HepG2 (cell line): ENCODE measurements around the gene CCDC30. TPM values are rescaled to one million over a fixed set of nuclear protein-coding genes. Genes with fewer than 3 reads are reported as not detected.
A peak's percentile ranks its signal among the peaks of the same experiment; 100 is the strongest.

ENCODE experiments used
- AGO2 ChIP-seq: fragments of 200-400 bp; formaldehyde crosslinking; optimal IDR thresholded peaks from 2 replicates; pipeline ENCODE3; 2017; ENCODE audit warnings: mild to moderate bottlenecking, low read depth, low read length, moderate library complexity
- DNMT3B ChIP-seq: conservative IDR thresholded peaks from 2 replicates; pipeline ENCODE4 v1.6.1; 2016; ENCODE audit warnings: missing biosample characterization, control low read depth
- GLI4 ChIP-seq: sonication (generic); formaldehyde crosslinking; IDR thresholded peaks from 2 replicates; pipeline ENCODE4 v1.5.1; 2020; ENCODE audit warnings: missing genetic modification reagents, mild to moderate bottlenecking, moderate library complexity, borderline replicate concordance
- HHEX ChIP-seq: IDR thresholded peaks from 2 replicates; pipeline ENCODE4 v1.6.1; 2016; ENCODE audit warnings: control low read depth
- HNRNPLL ChIP-seq: fragments of 200-400 bp; formaldehyde crosslinking; IDR thresholded peaks from 2 replicates; pipeline ENCODE4 v1.6.1; 2017; ENCODE audit warnings: mild to moderate bottlenecking, low read depth, low read length; ENCODE audit not compliant: poor library complexity, severe bottlenecking
- JARID2 ChIP-seq: sonication (generic); formaldehyde crosslinking; IDR thresholded peaks from 2 replicates; pipeline ENCODE4 v1.8.1; 2023; ENCODE audit warnings: missing genetic modification reagents, inconsistent platforms; ENCODE audit not compliant: insufficient replicate concordance
- JUND ChIP-seq: sonication (generic); formaldehyde crosslinking; IDR thresholded peaks from 2 replicates; pipeline ENCODE4 v1.8.0; 2022; ENCODE audit warnings: mild to moderate bottlenecking, missing genetic modification reagents
- MTA3 ChIP-seq: sonication (generic); formaldehyde crosslinking; IDR thresholded peaks from 2 replicates; pipeline ENCODE4 v1.4.0; 2020; ENCODE audit warnings: missing genetic modification reagents
- NR2F6 ChIP-seq, 2 experiments: IDR thresholded peaks; 2 replicates each; pipeline ENCODE4 v1.6.1; 2016; ENCODE audit warnings: antibody characterized with exemption in 1 of 2, mild to moderate bottlenecking in 1 of 2
- REL ChIP-seq: sonication (generic); formaldehyde crosslinking; conservative IDR thresholded peaks from 2 replicates; pipeline ENCODE4 v1.8.0; 2022; ENCODE audit warnings: mild to moderate bottlenecking, missing genetic modification reagents, moderate library complexity
- SAP130 ChIP-seq: IDR thresholded peaks from 2 replicates; pipeline ENCODE4 v1.6.1; 2016; ENCODE audit warnings: low read depth
- SMC3 ChIP-seq: IDR thresholded peaks from 2 replicates; pipeline ENCODE4 v1.6.1; 2011; ENCODE audit warnings: low read length, improper control_type of control experiment
- XRCC5 ChIP-seq: fragments of 200-400 bp; formaldehyde crosslinking; optimal IDR thresholded peaks from 2 replicates; pipeline ENCODE3; 2017; ENCODE audit warnings: mild to moderate bottlenecking, low read length
- ZNF234 ChIP-seq: sonication (generic); formaldehyde crosslinking; conservative IDR thresholded peaks from 2 replicates; pipeline ENCODE4 v1.5.1; 2020; ENCODE audit warnings: mild to moderate bottlenecking, missing genetic modification reagents
- ZNF816 ChIP-seq: sonication (generic); formaldehyde crosslinking; IDR thresholded peaks from 2 replicates; pipeline ENCODE4 v1.8.0; 2022; ENCODE audit warnings: missing genetic modification reagents, mild to moderate bottlenecking, borderline replicate concordance
- ZNF841 ChIP-seq: sonication (generic); formaldehyde crosslinking; IDR thresholded peaks from 2 replicates; pipeline ENCODE4 v1.8.1; 2023; ENCODE audit warnings: missing genetic modification reagents, borderline replicate concordance
- polyA plus RNA-seq, 8 experiments: library from polyadenylated mRNA; depleted of rRNA in 3 of 8; stranded (reverse) in 7 of 8; unstranded in 1 of 8; fragments of >200 nt; fragmentation: Illumina TruSeq in 4 of 8; extraction: Trizol in 4 of 8; gene quantifications; 2 replicates each; pipeline versions ENCODE4 v1.2.1 to v1.2.3, GENCODE V29; 2011 to 2016; ENCODE audit warnings: low read depth in 4 of 8, missing spikeins in 1 of 8, mixed read lengths in 1 of 8; ENCODE audit not compliant: insufficient read depth in 1 of 8
- total RNA-seq, 5 experiments: library from RNA; depleted of rRNA; stranded (reverse); fragments of >200 nt; fragmentation: Illumina TruSeq; extraction: Trizol; gene quantifications; 2 replicates each; pipeline ENCODE4 v1.2.3, GENCODE V29; 2016; ENCODE audit warnings: low read depth in 1 of 5
- TF ChIP-seq, protein P1 (sequence below): sonication (generic); formaldehyde crosslinking; IDR thresholded peaks from 2 replicates; pipeline ENCODE4 v1.4.0; 2020; ENCODE audit warnings: missing genetic modification reagents
- TF ChIP-seq, protein P2 (sequence below): sonication (generic); formaldehyde crosslinking; IDR thresholded peaks from 2 replicates; pipeline ENCODE4 v1.5.1; 2020; ENCODE audit warnings: missing genetic modification reagents, mild to moderate bottlenecking, borderline replicate concordance
- TF ChIP-seq, protein P3 (sequence below): IDR thresholded peaks from 2 replicates; pipeline ENCODE4 v1.6.1; 2012; ENCODE audit warnings: low read depth, low read length, improper control_type of control experiment
- TF ChIP-seq, protein P4 (sequence below): sonication (generic); formaldehyde crosslinking; conservative IDR thresholded peaks from 2 replicates; pipeline ENCODE4 v1.8.1; 2023; ENCODE audit warnings: missing genetic modification reagents

The CCDC30 gene
- total and polyA plus RNA-seq, 2 of the 13 experiments (the other 11 are each of a cell fraction or from before 2014, with no cell fraction given): 0.25 to 0.77 TPM

DNA sequence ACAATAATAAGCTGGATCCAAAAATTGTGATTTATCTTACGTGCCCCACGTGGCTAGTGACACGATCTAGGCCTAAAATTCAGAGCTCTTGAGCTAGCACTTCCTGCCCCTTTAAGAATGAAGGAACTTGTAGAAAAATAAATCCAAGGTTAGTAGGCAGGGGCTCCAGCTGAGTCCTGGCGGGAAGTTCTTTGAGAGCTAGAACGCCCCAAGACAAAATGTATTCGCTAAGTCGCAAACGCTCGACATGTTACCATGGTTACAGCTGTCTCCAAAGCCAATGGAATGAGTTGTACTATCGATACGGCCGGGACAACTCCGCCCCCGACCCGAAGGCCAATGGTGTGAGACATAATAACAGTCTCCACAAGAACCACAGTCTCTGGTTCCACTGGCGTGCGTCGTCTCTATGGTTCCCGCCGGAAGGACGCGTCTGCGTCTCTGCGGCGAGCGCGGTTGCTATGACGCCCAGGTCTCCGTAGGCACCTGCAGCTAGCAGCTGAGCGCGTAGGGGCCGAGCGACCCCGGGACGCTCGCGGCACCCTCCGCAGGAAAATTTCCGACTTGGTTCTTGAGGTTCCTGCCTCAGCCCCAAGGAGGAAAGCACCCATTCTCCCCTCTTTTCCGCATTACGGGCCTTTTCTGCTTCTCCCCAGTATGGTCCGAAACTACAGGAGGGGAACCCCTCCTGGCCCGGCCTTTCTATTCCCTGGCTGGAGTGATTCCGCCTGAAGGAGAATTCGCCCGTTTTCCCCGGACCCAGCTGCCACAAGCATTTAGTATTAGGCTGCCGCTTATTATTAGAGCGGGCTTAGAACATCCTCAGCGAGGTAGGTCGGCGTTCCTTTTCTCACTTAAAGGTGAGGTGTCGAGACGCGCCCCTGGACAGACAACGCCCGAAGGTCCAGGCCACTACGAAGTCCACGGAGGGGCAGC lies at the start of gene CCDC30 (continued):
- TF ChIP-seq, protein P1, sequence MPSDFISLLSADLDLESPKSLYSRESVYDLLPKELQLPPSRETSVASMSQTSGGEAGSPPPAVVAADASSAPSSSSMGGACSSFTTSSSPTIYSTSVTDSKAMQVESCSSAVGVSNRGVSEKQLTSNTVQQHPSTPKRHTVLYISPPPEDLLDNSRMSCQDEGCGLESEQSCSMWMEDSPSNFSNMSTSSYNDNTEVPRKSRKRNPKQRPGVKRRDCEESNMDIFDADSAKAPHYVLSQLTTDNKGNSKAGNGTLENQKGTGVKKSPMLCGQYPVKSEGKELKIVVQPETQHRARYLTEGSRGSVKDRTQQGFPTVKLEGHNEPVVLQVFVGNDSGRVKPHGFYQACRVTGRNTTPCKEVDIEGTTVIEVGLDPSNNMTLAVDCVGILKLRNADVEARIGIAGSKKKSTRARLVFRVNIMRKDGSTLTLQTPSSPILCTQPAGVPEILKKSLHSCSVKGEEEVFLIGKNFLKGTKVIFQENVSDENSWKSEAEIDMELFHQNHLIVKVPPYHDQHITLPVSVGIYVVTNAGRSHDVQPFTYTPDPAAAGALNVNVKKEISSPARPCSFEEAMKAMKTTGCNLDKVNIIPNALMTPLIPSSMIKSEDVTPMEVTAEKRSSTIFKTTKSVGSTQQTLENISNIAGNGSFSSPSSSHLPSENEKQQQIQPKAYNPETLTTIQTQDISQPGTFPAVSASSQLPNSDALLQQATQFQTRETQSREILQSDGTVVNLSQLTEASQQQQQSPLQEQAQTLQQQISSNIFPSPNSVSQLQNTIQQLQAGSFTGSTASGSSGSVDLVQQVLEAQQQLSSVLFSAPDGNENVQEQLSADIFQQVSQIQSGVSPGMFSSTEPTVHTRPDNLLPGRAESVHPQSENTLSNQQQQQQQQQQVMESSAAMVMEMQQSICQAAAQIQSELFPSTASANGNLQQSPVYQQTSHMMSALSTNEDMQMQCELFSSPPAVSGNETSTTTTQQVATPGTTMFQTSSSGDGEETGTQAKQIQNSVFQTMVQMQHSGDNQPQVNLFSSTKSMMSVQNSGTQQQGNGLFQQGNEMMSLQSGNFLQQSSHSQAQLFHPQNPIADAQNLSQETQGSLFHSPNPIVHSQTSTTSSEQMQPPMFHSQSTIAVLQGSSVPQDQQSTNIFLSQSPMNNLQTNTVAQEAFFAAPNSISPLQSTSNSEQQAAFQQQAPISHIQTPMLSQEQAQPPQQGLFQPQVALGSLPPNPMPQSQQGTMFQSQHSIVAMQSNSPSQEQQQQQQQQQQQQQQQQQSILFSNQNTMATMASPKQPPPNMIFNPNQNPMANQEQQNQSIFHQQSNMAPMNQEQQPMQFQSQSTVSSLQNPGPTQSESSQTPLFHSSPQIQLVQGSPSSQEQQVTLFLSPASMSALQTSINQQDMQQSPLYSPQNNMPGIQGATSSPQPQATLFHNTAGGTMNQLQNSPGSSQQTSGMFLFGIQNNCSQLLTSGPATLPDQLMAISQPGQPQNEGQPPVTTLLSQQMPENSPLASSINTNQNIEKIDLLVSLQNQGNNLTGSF: no peak
- TF ChIP-seq JUND (CRISPR knock-in tag): no peak
- no peak for TF ChIP-seq DNMT3B (CRISPR knock-in tag)
- TF ChIP-seq HNRNPLL: peak; percentile 99
- no peak for TF ChIP-seq GLI4 (CRISPR knock-in tag)
- peak; percentile 83 for TF ChIP-seq AGO2
- TF ChIP-seq, protein P2, sequence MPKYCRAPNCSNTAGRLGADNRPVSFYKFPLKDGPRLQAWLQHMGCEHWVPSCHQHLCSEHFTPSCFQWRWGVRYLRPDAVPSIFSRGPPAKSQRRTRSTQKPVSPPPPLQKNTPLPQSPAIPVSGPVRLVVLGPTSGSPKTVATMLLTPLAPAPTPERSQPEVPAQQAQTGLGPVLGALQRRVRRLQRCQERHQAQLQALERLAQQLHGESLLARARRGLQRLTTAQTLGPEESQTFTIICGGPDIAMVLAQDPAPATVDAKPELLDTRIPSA: no peak
- TF ChIP-seq REL (CRISPR knock-in tag): no peak
- TF ChIP-seq ZNF841 (CRISPR knock-in tag): no peak
- peak; percentile 100 for TF ChIP-seq SAP130 (CRISPR knock-in tag)
- TF ChIP-seq SMC3: no peak
- no peak for TF ChIP-seq HHEX (CRISPR knock-in tag)
- TF ChIP-seq MTA3 (CRISPR knock-in tag): no peak
- TF ChIP-seq ZNF816 (CRISPR knock-in tag): no peak
- TF ChIP-seq, protein P3, sequence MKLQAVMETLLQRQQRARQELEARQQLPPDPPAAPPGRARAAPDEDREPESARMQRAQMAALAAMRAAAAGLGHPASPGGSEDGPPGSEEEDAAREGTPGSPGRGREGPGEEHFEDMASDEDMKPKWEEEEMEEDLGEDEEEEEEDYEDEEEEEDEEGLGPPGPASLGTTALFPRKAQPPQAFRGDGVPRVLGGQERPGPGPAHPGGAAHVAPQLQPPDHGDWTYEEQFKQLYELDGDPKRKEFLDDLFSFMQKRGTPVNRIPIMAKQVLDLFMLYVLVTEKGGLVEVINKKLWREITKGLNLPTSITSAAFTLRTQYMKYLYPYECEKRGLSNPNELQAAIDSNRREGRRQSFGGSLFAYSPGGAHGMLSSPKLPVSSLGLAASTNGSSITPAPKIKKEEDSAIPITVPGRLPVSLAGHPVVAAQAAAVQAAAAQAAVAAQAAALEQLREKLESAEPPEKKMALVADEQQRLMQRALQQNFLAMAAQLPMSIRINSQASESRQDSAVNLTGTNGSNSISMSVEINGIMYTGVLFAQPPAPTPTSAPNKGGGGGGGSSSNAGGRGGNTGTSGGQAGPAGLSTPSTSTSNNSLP: peak; percentile 27; the same call in 1 of the 2 replicates
- TF ChIP-seq ZNF234 (CRISPR knock-in tag): no peak
- TF ChIP-seq, protein P4, sequence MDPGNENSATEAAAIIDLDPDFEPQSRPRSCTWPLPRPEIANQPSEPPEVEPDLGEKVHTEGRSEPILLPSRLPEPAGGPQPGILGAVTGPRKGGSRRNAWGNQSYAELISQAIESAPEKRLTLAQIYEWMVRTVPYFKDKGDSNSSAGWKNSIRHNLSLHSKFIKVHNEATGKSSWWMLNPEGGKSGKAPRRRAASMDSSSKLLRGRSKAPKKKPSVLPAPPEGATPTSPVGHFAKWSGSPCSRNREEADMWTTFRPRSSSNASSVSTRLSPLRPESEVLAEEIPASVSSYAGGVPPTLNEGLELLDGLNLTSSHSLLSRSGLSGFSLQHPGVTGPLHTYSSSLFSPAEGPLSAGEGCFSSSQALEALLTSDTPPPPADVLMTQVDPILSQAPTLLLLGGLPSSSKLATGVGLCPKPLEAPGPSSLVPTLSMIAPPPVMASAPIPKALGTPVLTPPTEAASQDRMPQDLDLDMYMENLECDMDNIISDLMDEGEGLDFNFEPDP (CRISPR knock-in tag): no peak
- peak; percentile 71 for TF ChIP-seq XRCC5
- no peak for TF ChIP-seq JARID2
- TF ChIP-seq NR2F6 (IDR thresholded peaks at IDR 0.05): no peak
- TF ChIP-seq NR2F6 (CRISPR knock-in tag; IDR thresholded peaks at IDR 0.05): 0 out of 2 replicates have a peak, but pooled peaks have one; percentile 17
